Mammary epithelial cell (primary cell): ENCODE data around the gene KLHL29.

ENCODE experiments used
- CTCF ChIP-seq, 2 donors: IDR thresholded peaks in 1 of 2; conservative IDR thresholded peaks in 1 of 2; 2 replicates each; pipeline ENCODE4 v1.5.1; 2011 to 2012; ENCODE audit warnings: inconsistent platforms in 2 of 2, low read length in 2 of 2, mild to moderate bottlenecking in 2 of 2, control low read depth in 1 of 2, low read depth in 1 of 2; ENCODE audit not compliant: insufficient read depth in 1 of 2; ENCODE audit errors: extremely low read depth in 1 of 2
- EZH2 ChIP-seq: IDR thresholded peaks from 2 replicates; pipeline ENCODE4 v1.6.1; 2012; ENCODE audit warnings: low read length, inconsistent platforms, borderline replicate concordance

GRCh38 chr2:23587341-23587880 lies 202.4 kb downstream of the KLHL29 start:
- no peak for TF ChIP-seq CTCF (conservative IDR thresholded peaks at IDR 0.05 in 1 of 2, IDR thresholded peaks at IDR 0.05 in 1 of 2; ENCODE audit: extremely low read depth in 1 of 2, insufficient read depth in 1 of 2, low read depth in 1 of 2, low read length in 2 of 2)
- TF ChIP-seq EZH2: no peak
